ENCODE measurements around the gene PRCC. TPM values are rescaled to one million over a fixed set of nuclear protein-coding genes. Genes with fewer than 3 reads are reported as not detected.
A peak's percentile ranks its signal among the peaks of the same experiment; 100 is the strongest.
"Not testable (repeated sequence)": the region's sequence is repeated elsewhere in the genome, so short reads cannot be mapped to it uniquely, and the experiment has no call there.

PRCC gene
- total RNA-seq, 1 donor from 2014 or later: 70.9 TPM

GRCh38 chr1:156744344-156744743 lies 23.0 kb upstream of the PRCC start:
- DNase-seq (ENCODE audit: low spot score): no peak

GRCh38 chr1:156744786-156745419 lies 22.4 kb upstream of the PRCC start:
- DNase-seq (ENCODE audit: low spot score): no peak

- no peak for DNase-seq (ENCODE audit: low spot score)
Observed at GRCh38 chr1:156745881-156746280, 21.5 kb upstream of the PRCC start.

- no peak for DNase-seq (ENCODE audit: low spot score)
Observed at GRCh38 chr1:156746406-156746727, 21.0 kb upstream of the PRCC start.

GRCh38 chr1:156746728-156747631 lies 20.4 kb upstream of the PRCC start:
- peak; percentile 88 for DNase-seq (ENCODE audit: low spot score)

GRCh38 chr1:156747742-156748669 lies 19.3 kb upstream of the PRCC start:
- no peak for DNase-seq (ENCODE audit: low spot score)

GRCh38 chr1:156748670-156749418 lies 18.5 kb upstream of the PRCC start:
- peak; percentile 77 for DNase-seq (ENCODE audit: low spot score)

GRCh38 chr1:156749419-156750118 lies 17.8 kb upstream of the PRCC start:
- no peak for DNase-seq (ENCODE audit: low spot score)

- peak; percentile 79 for DNase-seq (ENCODE audit: low spot score)
Observed at GRCh38 chr1:156750191-156750672, 17.1 kb upstream of the PRCC start.

GRCh38 chr1:156750711-156751450 lies 16.5 kb upstream of the PRCC start:
- peak; percentile 73 for DNase-seq (ENCODE audit: low spot score)

GRCh38 chr1:156751451-156751756 lies 15.9 kb upstream of the PRCC start, which contains the start of gene HDGF:
HDGF (minus strand) TSS chr1:156751675; CDS start chr1:156751429, 246 bp downstream.
- no peak for DNase-seq (ENCODE audit: low spot score)

GRCh38 chr1:156751757-156752481 lies 15.4 kb upstream of the PRCC start:
- DNase-seq (ENCODE audit: low spot score): peak; percentile 99

GRCh38 chr1:156752843-156753482 lies 14.4 kb upstream of the PRCC start:
- no peak for DNase-seq (ENCODE audit: low spot score)

GRCh38 chr1:156754219-156754618 lies 13.1 kb upstream of the PRCC start:
- no peak for DNase-seq (ENCODE audit: low spot score)

- no peak for DNase-seq (ENCODE audit: low spot score)
Observed at GRCh38 chr1:156755527-156755950, 11.8 kb upstream of the PRCC start.

GRCh38 chr1:156756355-156756754 lies 11.0 kb upstream of the PRCC start:
- DNase-seq (ENCODE audit: low spot score): no peak

- not testable (repeated sequence) for DNase-seq (ENCODE audit: low spot score)
Observed at GRCh38 chr1:156757572-156758253, 9.6 kb upstream of the PRCC start.

Measured in ureter (tissue), 1 donor.